Measurements from ENCODE around the gene MERTK. TPM values are rescaled to one million over a fixed set of nuclear protein-coding genes. Genes with fewer than 3 reads are reported as not detected.

Gene MERTK
- total and polyA plus RNA-seq, 10 of the 15 experiments (the other 5 are each of a cell fraction or from before 2014, with no cell fraction given) = 0.13 to 30.6 (median 0.50) TPM

DNA sequence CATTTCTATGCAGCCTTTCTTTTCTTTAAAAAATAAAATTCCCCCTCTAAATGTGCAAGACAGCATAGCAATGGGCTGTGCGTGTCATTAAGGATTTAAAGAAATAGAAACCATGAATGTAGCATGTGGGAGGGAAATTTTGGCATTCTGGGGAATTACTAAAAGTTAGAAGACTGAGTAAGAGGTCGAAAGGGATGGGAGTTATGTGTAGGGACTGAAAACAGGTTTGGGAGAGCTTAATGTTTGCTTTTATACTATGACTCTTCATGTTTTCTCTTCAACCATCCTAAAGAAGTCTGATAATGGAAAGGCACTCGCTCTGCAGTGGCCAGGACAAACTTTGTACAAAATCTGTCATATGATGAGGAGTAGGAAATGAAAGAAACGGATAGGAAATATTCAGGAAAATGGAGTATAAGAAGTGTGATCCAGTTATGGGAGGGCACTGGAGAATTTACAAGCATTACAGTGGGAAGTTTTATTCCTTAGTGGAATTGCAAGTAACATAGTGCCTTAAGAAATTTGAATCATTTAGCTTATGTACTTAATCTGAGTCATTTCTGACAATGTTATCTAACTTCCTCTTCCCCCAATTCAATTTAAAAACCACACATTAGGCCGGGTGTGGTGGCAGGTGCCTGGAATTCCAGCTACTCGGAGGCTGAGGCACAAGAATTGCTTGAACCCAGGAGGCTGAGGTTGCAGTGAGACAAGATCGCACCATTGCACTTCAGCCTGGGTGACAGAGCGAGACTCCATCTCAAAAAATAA, 177.3 kb downstream of the MERTK start (continued):
- no peak for TF ChIP-seq EZH2 (IDR thresholded peaks at IDR 0.05; ENCODE audit: borderline replicate concordance, control insufficient read depth, low read depth, low read length)
- TF ChIP-seq YY1 (IDR thresholded peaks at IDR 0.05; ENCODE audit: low read depth, low read length) = no peak
- TF ChIP-seq, protein P1, sequence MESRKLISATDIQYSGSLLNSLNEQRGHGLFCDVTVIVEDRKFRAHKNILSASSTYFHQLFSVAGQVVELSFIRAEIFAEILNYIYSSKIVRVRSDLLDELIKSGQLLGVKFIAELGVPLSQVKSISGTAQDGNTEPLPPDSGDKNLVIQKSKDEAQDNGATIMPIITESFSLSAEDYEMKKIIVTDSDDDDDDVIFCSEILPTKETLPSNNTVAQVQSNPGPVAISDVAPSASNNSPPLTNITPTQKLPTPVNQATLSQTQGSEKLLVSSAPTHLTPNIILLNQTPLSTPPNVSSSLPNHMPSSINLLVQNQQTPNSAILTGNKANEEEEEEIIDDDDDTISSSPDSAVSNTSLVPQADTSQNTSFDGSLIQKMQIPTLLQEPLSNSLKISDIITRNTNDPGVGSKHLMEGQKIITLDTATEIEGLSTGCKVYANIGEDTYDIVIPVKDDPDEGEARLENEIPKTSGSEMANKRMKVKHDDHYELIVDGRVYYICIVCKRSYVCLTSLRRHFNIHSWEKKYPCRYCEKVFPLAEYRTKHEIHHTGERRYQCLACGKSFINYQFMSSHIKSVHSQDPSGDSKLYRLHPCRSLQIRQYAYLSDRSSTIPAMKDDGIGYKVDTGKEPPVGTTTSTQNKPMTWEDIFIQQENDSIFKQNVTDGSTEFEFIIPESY (IDR thresholded peaks at IDR 0.05) = no peak
- TF ChIP-seq RBBP5 (conservative IDR thresholded peaks at IDR 0.05) = no peak
- TF ChIP-seq, protein P2, sequence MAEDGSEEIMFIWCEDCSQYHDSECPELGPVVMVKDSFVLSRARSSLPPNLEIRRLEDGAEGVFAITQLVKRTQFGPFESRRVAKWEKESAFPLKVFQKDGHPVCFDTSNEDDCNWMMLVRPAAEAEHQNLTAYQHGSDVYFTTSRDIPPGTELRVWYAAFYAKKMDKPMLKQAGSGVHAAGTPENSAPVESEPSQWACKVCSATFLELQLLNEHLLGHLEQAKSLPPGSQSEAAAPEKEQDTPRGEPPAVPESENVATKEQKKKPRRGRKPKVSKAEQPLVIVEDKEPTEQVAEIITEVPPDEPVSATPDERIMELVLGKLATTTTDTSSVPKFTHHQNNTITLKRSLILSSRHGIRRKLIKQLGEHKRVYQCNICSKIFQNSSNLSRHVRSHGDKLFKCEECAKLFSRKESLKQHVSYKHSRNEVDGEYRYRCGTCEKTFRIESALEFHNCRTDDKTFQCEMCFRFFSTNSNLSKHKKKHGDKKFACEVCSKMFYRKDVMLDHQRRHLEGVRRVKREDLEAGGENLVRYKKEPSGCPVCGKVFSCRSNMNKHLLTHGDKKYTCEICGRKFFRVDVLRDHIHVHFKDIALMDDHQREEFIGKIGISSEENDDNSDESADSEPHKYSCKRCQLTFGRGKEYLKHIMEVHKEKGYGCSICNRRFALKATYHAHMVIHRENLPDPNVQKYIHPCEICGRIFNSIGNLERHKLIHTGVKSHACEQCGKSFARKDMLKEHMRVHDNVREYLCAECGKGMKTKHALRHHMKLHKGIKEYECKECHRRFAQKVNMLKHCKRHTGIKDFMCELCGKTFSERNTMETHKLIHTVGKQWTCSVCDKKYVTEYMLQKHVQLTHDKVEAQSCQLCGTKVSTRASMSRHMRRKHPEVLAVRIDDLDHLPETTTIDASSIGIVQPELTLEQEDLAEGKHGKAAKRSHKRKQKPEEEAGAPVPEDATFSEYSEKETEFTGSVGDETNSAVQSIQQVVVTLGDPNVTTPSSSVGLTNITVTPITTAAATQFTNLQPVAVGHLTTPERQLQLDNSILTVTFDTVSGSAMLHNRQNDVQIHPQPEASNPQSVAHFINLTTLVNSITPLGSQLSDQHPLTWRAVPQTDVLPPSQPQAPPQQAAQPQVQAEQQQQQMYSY (CRISPR knock-in tag; IDR thresholded peaks at IDR 0.05) = no peak
- TF ChIP-seq, protein P3, sequence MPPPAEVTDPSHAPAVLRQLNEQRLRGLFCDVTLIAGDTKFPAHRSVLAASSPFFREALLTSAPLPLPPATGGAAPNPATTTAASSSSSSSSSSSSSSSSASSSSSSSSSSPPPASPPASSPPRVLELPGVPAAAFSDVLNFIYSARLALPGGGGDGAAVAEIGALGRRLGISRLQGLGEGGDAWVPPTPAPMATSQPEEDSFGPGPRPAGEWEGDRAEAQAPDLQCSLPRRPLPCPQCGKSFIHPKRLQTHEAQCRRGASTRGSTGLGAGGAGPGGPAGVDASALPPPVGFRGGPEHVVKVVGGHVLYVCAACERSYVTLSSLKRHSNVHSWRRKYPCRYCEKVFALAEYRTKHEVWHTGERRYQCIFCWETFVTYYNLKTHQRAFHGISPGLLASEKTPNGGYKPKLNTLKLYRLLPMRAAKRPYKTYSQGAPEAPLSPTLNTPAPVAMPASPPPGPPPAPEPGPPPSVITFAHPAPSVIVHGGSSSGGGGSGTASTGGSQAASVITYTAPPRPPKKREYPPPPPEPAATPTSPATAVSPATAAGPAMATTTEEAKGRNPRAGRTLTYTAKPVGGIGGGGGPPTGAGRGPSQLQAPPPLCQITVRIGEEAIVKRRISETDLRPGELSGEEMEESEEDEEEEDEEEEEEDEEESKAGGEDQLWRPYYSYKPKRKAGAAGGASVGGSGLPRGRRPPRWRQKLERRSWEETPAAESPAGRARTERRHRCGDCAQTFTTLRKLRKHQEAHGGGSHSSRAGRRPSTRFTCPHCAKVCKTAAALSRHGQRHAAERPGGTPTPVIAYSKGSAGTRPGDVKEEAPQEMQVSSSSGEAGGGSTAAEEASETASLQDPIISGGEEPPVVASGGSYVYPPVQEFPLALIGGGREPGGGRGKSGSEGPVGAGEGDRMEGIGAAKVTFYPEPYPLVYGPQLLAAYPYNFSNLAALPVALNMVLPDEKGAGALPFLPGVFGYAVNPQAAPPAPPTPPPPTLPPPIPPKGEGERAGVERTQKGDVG (CRISPR knock-in tag; IDR thresholded peaks at IDR 0.05) = no peak
- TF ChIP-seq ASH2L (IDR thresholded peaks at IDR 0.05; ENCODE audit: borderline replicate concordance, low read depth) = no peak
- TF ChIP-seq HDAC2 (IDR thresholded peaks at IDR 0.05) = no peak

Measured in GM12878 (cell line).